HG03460 (cell line): ENCODE measurements around the gene HAPSTR1.

ENCODE experiments used
- ATAC-seq: cut with Tn5 transposase; IDR thresholded peaks from one replicate; pipeline ENCODE4 v1.9.1; 2021; ENCODE audit not compliant: unreplicated experiment

The HAPSTR1 gene

DNA sequence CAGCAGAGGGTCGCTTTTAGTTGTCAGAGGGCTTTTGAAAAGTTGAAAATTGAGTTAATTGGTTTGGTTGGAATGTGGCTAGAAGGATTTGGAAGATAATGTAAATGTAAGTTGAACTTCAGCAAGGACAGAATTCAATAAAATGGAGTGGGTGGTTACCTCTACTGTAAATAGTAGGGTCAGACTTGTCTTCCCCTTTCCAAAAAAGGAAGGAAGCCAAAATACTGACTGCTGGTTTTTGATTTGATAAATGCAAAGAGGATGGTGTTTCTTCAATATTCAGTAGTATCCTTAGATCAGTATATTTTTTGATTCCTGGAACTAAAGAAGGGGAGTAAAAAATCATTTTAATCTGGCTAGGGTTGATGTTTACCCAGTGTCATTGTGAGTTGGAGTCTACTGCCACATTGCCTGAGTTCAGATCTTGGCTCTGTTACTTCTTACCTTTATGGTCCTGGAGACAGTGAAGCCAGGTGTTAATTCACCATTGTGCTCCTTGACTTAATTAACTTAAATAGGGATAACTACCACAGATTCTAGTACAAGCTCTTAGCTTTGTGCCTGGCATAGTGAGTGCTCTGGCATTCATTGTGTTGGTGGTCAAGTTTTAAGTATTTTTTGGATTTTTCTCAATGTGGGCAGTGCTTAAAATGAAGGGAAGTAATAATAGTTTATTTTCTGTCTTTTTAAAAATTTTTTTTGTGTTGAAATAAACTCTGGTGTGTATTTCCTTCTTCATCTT lies 4.4 kb downstream of the HAPSTR1 start:
- ATAC-seq = no peak

GRCh38 chr16:9096416-9096952 lies 5.0 kb downstream of the HAPSTR1 start:
- no peak for ATAC-seq

- no peak for ATAC-seq
Observed at GRCh38 chr16:9097266-9098219, 6.1 kb downstream of the HAPSTR1 start.

- ATAC-seq = no peak
Observed at GRCh38 chr16:9098377-9099090, 7.1 kb downstream of the HAPSTR1 start.

DNA sequence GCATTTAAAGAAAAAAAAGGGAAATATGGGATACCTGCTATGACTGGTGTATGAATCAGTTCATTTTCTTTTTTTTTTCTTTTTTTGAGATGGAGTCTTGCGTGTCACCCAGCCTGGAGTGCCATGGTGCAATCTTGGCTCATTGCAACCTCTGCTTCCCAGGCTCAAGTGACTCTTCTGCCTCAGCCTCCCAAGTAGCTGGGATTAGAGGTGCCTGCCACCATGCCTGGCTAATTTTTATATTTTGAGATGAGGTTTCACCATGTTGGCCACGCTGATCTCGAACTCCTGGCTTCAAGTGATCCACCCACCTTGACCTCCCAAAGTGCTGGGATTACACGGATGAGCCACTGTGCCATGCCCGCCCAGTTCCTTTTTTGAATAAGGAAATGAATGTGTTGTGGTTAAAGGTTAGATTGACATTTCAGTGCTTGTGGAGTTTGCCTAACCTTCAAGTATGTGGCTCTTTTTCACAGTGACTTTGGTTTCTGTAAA lies 7.7 kb downstream of the HAPSTR1 start:
- ATAC-seq = peak; percentile 58

GRCh38 chr16:9102379-9102778 lies 10.9 kb downstream of the HAPSTR1 start:
- no peak for ATAC-seq

DNA sequence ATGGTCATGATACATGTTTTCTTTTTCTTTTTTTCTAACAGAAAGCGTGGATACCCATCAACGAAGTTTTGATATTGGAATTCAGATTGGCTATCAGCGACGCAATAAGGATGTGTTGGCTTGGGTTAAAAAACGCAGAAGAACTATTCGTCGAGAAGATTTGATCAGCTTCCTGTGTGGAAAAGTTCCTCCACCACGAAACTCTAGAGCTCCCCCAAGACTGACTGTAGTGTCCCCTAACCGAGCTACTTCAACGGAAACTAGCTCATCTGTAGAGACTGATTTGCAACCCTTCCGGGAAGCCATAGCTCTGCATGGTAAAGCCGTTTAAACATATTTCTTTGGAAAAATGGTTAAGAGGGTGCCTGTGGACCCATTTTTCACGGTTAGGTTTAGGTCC lies 11.5 kb downstream of the HAPSTR1 start:
- no peak for ATAC-seq

- ATAC-seq = no peak
Observed at GRCh38 chr16:9103546-9103945, 12.1 kb downstream of the HAPSTR1 start.

- no peak for ATAC-seq
Observed at GRCh38 chr16:9105189-9105588, 13.7 kb downstream of the HAPSTR1 start.

- no peak for ATAC-seq
Observed at GRCh38 chr16:9107025-9107970, 15.9 kb downstream of the HAPSTR1 start.

DNA sequence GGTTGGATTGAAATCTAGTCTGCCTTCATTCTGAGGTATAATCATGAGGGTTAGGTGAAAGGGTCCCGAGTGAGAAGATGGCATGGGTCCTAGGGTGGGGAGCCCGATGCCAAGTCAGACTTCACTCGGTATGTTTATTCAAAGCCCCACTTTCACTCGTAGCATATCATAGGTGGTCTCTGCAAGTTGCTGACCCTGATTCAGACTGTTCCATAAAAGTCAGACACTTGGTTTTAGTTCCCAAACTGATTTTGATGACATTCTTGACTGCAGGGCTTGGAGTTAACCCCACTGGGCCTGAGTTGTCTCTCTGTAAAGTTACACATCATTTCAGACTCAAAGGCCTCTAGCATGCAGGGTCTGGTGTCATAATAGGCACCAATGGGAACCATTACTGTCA lies 17.8 kb downstream of the HAPSTR1 start:
- no peak for ATAC-seq

GRCh38 chr16:9112166-9112843 lies 20.9 kb downstream of the HAPSTR1 start:
- ATAC-seq = no peak

DNA sequence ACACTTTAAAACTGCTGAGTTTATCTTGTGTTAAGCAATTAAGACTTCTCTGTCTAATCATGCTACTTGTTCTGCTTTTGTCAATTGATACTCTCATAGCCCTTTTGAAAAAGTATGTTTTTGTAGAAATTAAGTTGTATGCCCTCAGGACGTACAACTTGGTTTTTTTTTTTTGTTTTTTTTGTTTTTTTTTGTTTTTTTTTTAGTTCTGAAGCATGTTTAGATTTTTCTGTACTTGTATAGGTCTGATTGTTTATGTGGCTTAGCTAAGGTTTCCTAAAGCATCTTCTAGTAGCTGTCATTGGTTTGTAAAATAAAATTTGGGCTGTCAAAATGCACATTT lies 21.4 kb downstream of the HAPSTR1 start:
- no peak for ATAC-seq

DNA sequence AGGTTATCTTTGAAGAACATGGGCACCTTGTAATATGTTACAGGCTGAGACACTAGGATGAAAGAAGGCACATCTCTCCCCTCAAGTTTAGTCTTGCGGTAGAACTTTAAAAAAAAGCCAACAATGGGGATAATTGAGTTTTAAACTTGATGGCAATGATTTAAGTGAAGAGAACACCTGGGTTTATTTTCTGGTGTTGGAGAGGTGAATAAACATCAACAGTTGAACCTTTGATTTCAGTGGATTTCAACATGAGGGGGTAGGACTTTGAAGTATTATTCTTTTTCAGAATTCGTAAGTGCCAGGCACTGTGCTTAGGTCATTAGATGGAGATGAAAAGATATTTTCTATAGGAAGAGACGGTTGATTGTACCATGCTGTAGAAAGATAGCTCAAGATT lies 22.3 kb downstream of the HAPSTR1 start:
- ATAC-seq = no peak

GRCh38 chr16:9114112-9114511 lies 22.7 kb downstream of the HAPSTR1 start:
- ATAC-seq = no peak

GRCh38 chr16:9114842-9115241 lies 23.4 kb downstream of the HAPSTR1 start:
- ATAC-seq = no peak

DNA sequence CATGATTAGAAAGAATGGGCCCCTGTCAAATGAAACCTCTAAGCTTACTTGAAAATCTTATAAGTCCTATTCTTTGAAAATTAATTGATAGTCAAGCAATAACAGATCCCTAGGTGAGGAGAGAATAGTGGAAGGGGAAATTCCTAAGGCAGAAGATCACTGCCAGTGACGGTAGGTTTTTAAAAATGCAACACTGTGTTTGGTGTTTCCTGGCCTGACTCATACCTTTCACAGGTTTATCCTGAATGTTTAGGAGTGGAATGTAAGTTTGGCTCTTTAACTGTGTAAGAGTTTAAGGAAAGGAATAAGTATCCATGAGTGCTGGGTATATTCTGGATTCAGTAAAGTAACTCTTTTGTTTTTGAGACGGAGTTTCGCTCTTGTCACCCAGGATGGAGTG lies 23.8 kb downstream of the HAPSTR1 start:
- no peak for ATAC-seq

DNA sequence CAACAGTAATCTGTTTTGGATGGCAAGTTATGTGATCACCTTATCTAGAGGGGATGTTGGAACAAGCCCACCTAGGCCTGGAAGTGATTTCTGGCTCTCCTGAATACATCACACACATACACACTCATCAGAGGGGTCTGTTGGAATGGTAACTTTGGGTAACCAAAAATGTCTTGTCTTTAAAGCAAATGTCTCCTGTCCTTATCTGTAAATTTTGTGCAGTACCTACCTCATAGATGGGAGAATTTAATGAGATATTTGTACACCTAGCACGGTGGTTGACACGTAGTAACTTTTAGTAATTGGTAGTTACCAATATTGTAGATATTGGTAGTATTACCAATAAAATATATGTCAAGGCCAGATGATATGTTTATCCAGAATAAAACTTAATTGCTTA lies 24.7 kb downstream of the HAPSTR1 start:
- ATAC-seq = no peak

GRCh38 chr16:9118170-9118569 lies 26.7 kb downstream of the HAPSTR1 start:
- no peak for ATAC-seq
